Cardiac muscle cell (in vitro differentiated cells and primary cell): ENCODE results near the gene HEPACAM. TPM values are rescaled to one million over a fixed set of nuclear protein-coding genes. Genes with fewer than 3 reads are reported as not detected.

Experiments used
- DNase-seq, 2 donors: peaks; one replicate each; pipeline versions ENCODE4 v3.0.0 to v3.0.0-alpha.2; 2010 to 2017; ENCODE audit warnings: low read depth in 1 of 2, low spot score in 1 of 2
- H3K27ac ChIP-seq: fragments of 200-600 bp; sonication (generic); 2 replicates; pipeline ENCODE4 v1.5.1; 2016
- H3K27me3 ChIP-seq: fragments of 200-600 bp; sonication (generic); 2 replicates; pipeline ENCODE4 v1.6.0; 2016; ENCODE audit warnings: control low read depth
- H3K36me3 ChIP-seq: fragments of 200-600 bp; sonication (generic); 2 replicates; pipeline ENCODE4 v1.5.1; 2016; ENCODE audit warnings: control low read depth
- H3K4me1 ChIP-seq: fragments of 200-600 bp; sonication (generic); 2 replicates; pipeline ENCODE4 v1.8.1; 2017; ENCODE audit warnings: low read depth, mild to moderate bottlenecking, mixed run types
- H3K4me3 ChIP-seq: fragments of 200-600 bp; sonication (generic); 2 replicates; pipeline ENCODE4 v1.5.1; 2016; ENCODE audit warnings: mild to moderate bottlenecking
- H3K9me3 ChIP-seq: fragments of 200-600 bp; sonication (generic); 2 replicates; pipeline ENCODE4 v1.5.1; 2017; ENCODE audit warnings: low read depth, mild to moderate bottlenecking, control low read depth
- polyA plus RNA-seq: library from polyadenylated mRNA; unstranded; fragments of >200 nt; fragmentation: Nextera tagmentation; extraction: Ambion mirVana; gene quantifications from 2 replicates; pipeline ENCODE4 v1.2.1, GENCODE V29; 2016
- total RNA-seq: library from RNA; depleted of rRNA; stranded (reverse); fragments of >200 nt; gene quantifications from 2 replicates; pipeline ENCODE4 v1.2.3, GENCODE V29; 2016
- TF ChIP-seq, protein P1 (sequence below): IDR thresholded peaks from 2 replicates; pipeline ENCODE4 v1.5.1; 2012; ENCODE audit warnings: low read depth, mild to moderate bottlenecking, low read length

The HEPACAM gene
- total and polyA plus RNA-seq, 2 experiments from 2014 or later: 0.12 TPM; not detected in 1

DNA sequence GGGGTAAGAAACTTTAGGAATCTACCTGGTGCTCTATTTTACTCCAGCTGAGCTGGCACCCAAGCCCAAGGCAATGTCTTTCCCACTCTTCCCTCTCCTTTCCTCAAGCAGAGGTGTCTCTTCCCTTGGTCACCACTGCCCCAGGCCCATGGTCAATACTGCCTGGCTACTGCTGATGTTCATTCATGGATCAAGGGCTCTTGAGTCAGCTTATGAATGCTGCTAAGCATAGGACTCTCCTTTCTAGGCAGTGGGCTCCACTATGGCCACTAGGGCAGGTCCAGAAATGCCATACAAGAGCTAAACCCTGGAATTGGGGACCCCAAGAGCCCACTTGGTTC, 19.5 kb downstream of the HEPACAM start:
- TF ChIP-seq, protein P1, sequence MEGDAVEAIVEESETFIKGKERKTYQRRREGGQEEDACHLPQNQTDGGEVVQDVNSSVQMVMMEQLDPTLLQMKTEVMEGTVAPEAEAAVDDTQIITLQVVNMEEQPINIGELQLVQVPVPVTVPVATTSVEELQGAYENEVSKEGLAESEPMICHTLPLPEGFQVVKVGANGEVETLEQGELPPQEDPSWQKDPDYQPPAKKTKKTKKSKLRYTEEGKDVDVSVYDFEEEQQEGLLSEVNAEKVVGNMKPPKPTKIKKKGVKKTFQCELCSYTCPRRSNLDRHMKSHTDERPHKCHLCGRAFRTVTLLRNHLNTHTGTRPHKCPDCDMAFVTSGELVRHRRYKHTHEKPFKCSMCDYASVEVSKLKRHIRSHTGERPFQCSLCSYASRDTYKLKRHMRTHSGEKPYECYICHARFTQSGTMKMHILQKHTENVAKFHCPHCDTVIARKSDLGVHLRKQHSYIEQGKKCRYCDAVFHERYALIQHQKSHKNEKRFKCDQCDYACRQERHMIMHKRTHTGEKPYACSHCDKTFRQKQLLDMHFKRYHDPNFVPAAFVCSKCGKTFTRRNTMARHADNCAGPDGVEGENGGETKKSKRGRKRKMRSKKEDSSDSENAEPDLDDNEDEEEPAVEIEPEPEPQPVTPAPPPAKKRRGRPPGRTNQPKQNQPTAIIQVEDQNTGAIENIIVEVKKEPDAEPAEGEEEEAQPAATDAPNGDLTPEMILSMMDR: no peak
- Histone ChIP-seq H3K27me3 (peaks cover 7% of the 10 kb centered on the region), H3K4me3 (no peak overlapping the region), H3K27ac (no peak overlapping the region), H3K36me3 (no peaks in the 10 kb centered on the region), H3K9me3 (no peaks in the 10 kb centered on the region), H3K4me1 (no peaks in the 10 kb centered on the region)
- DNase-seq: no peak

- no peaks in the 10 kb centered on the region for H3K9me3 ChIP-seq
- H3K36me3 ChIP-seq: no peaks in the 10 kb centered on the region
- peaks cover 7% of the 10 kb centered on the region for H3K27me3 ChIP-seq
- DNase-seq: peak in 1 of 2 donors; percentile 25
- TF ChIP-seq, protein P1: no peak
- no peaks in the 10 kb centered on the region for H3K4me1 ChIP-seq
- no peak overlapping the region for H3K4me3 ChIP-seq
- no peak overlapping the region for H3K27ac ChIP-seq
These were observed 20.1 kb downstream of the HEPACAM start for GRCh38 chr11:124915541-124916369.

DNA sequence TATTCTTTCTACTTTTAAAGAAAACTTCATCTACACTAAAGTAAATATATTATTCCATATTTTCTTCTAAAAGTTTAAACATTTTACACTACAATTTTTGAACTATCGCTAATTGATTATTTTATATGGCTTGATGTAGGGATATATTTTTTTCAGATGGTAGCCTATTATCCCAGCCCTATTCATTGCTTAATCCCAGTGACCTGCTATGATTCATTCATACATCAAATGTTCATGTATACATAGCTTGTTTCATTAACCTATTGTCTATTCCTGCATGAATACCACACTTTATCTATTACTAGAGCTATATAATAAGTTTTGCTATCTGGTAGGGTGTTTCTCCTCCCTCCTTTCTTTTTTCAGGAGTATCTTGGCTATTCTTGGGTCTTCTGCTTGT, 33.2 kb downstream of the HEPACAM start:
- Histone ChIP-seq H3K4me3 (no peak overlapping the region), H3K9me3 (no peaks in the 10 kb centered on the region), H3K27me3 (peaks cover 38% of the 10 kb centered on the region), H3K27ac (no peak overlapping the region), H3K36me3 (no peaks in the 10 kb centered on the region), H3K4me1 (no peaks in the 10 kb centered on the region)
- no peak for DNase-seq
- TF ChIP-seq, protein P1: no peak

DNA sequence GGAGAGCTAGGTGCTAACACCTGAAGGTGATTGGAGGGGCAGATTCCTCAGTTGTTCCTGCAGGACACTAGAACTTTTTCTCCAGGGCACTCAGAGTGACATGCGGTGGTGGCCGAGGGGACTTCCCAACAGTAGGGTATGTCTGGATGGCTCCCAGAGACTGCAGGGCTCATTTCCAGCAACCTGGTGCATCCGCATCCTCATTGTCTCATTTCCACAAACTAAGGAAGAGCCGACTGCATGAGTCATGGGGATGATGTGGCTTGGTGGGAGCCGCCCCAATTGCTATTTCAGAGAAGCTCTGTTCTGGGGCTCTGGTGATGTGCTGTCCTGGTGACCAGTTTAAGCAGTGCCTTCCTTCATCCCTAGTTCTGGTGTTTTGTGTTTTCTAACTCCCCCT, 35.4 kb downstream of the HEPACAM start:
- H3K9me3 ChIP-seq: no peaks in the 10 kb centered on the region
- H3K4me1 ChIP-seq: no peaks in the 10 kb centered on the region
- no peak overlapping the region for H3K27ac ChIP-seq
- H3K27me3 ChIP-seq: peaks cover 30% of the 10 kb centered on the region
- no peaks in the 10 kb centered on the region for H3K36me3 ChIP-seq
- DNase-seq: peak in 1 of 2 donors; percentile 78
- TF ChIP-seq, protein P1: no peak
- H3K4me3 ChIP-seq: no peak overlapping the region

- Histone ChIP-seq H3K27ac (no peak overlapping the region), H3K4me1 (no peaks in the 10 kb centered on the region), H3K4me3 (no peak overlapping the region), H3K36me3 (no peaks in the 10 kb centered on the region), H3K9me3 (no peaks in the 10 kb centered on the region), H3K27me3 (peaks cover 27% of the 10 kb centered on the region)
- no peak for DNase-seq
- TF ChIP-seq, protein P1: no peak
These were observed 36.3 kb downstream of the HEPACAM start for GRCh38 chr11:124899383-124900145.
